SJCRH30 (cell line): ENCODE results near the gene GIT1. TPM values are rescaled to one million over a fixed set of nuclear protein-coding genes. Genes with fewer than 3 reads are reported as not detected.

Experiments
- DNase-seq, 2 experiments: peaks; one replicate each; pipeline ENCODE4 v3.0.0-alpha.2; 2015 to 2020
- H3K27ac ChIP-seq: fragments of 250-450 bp; sonication (Bioruptor Pico); 2 replicates; pipeline ENCODE4 v1.5.1; 2020; ENCODE audit warnings: mild to moderate bottlenecking, moderate library complexity
- H3K27me3 ChIP-seq: fragments of 250-450 bp; sonication (Bioruptor Pico); 2 replicates; pipeline ENCODE4 v1.5.1; 2020; ENCODE audit warnings: mild to moderate bottlenecking, moderate library complexity
- H3K36me3 ChIP-seq: fragments of 250-450 bp; sonication (Bioruptor Pico); 2 replicates; pipeline ENCODE4 v1.5.1; 2020; ENCODE audit warnings: mild to moderate bottlenecking, moderate library complexity
- H3K4me1 ChIP-seq: fragments of 250-450 bp; sonication (Bioruptor Pico); 2 replicates; pipeline ENCODE4 v1.5.1; 2020; ENCODE audit warnings: mild to moderate bottlenecking, moderate library complexity
- H3K4me3 ChIP-seq: fragments of 250-450 bp; sonication (Bioruptor Pico); 2 replicates; pipeline ENCODE4 v1.5.1; 2020; ENCODE audit warnings: mild to moderate bottlenecking, moderate library complexity
- H3K9me3 ChIP-seq: fragments of 250-450 bp; sonication (Bioruptor Pico); replicated peaks from 2 replicates; pipeline ENCODE4 v1.5.1; 2020; ENCODE audit warnings: mild to moderate bottlenecking, moderate library complexity
- total RNA-seq: library from RNA; depleted of rRNA; stranded (reverse); fragments of >200 nt; shearing (Covaris generic); gene quantifications from 2 replicates; pipeline ENCODE4 v1.2.3, GENCODE V29; 2014

GIT1 gene
- total RNA-seq, 1 experiment from 2014 or later, result 42.6 TPM

- Histone ChIP-seq H3K4me1 (peaks cover 17% of the 10 kb centered on the region; the same call in 1 of the 2 replicates), H3K27ac (peak overlapping the region; percentile 57), H3K36me3 (no peaks in the 10 kb centered on the region), H3K27me3 (no peaks in the 10 kb centered on the region), H3K4me3 (peak overlapping the region; percentile 70), H3K9me3 (no peaks in the 10 kb centered on the region)
- DNase-seq, result peak; percentile 95 to 96
Measured at GRCh38 chr17:29591737-29592608, 2.5 kb upstream of the GIT1 start.

- Histone ChIP-seq H3K27me3 (no peaks in the 10 kb centered on the region), H3K9me3 (no peaks in the 10 kb centered on the region), H3K4me3 (peak overlapping the region; percentile 70), H3K27ac (peak overlapping the region; percentile 57), H3K36me3 (no peaks in the 10 kb centered on the region), H3K4me1 (peaks cover 16% of the 10 kb centered on the region; the same call in 1 of the 2 replicates)
- DNase-seq, result peak in 1 of 2 experiments; percentile 79
Measured at GRCh38 chr17:29591146-29591736, 1.8 kb upstream of the GIT1 start.

- Histone ChIP-seq H3K4me1 (peaks cover 16% of the 10 kb centered on the region; the same call in 1 of the 2 replicates), H3K27me3 (no peaks in the 10 kb centered on the region), H3K36me3 (no peaks in the 10 kb centered on the region), H3K9me3 (no peaks in the 10 kb centered on the region), H3K4me3 (peak overlapping the region; percentile 70), H3K27ac (peak overlapping the region; percentile 57)
- peak; percentile 57 to 80 for DNase-seq
Measured at GRCh38 chr17:29590411-29591145, 1.1 kb upstream of the GIT1 start.

- Histone ChIP-seq H3K36me3 (no peaks in the 10 kb centered on the region), H3K9me3 (no peaks in the 10 kb centered on the region), H3K27me3 (no peaks in the 10 kb centered on the region), H3K4me1 (peaks cover 27% of the 10 kb centered on the region), H3K4me3 (peak overlapping the region; percentile 89), H3K27ac (peak overlapping the region; percentile 8)
- peak; percentile 61 to 64 for DNase-seq
Measured at GRCh38 chr17:29588562-29589411, 661 bp downstream of the GIT1 start.

GRCh38 chr17:29588017-29588561 is 1.4 kb downstream of the GIT1 start:
- Histone ChIP-seq H3K27me3 (no peaks in the 10 kb centered on the region), H3K4me3 (peak overlapping the region; percentile 89), H3K36me3 (no peaks in the 10 kb centered on the region), H3K4me1 (peaks cover 27% of the 10 kb centered on the region), H3K9me3 (no peaks in the 10 kb centered on the region), H3K27ac (peak overlapping the region; percentile 8; the same call in 1 of the 2 replicates)
- no peak for DNase-seq

GRCh38 chr17:29587591-29587990 is 1.9 kb downstream of the GIT1 start:
- no peak overlapping the region for H3K4me3 ChIP-seq
- no peaks in the 10 kb centered on the region for H3K27me3 ChIP-seq
- no peaks in the 10 kb centered on the region for H3K9me3 ChIP-seq
- DNase-seq, result no peak
- H3K36me3 ChIP-seq, result no peaks in the 10 kb centered on the region
- peaks cover 25% of the 10 kb centered on the region for H3K4me1 ChIP-seq
- no peak overlapping the region for H3K27ac ChIP-seq

GRCh38 chr17:29586676-29587469 is 2.6 kb downstream of the GIT1 start:
- Histone ChIP-seq H3K4me3 (no peak overlapping the region), H3K27ac (no peak overlapping the region), H3K9me3 (no peaks in the 10 kb centered on the region), H3K4me1 (peaks cover 18% of the 10 kb centered on the region), H3K36me3 (peaks cover 5% of the 10 kb centered on the region; the same call in 1 of the 2 replicates), H3K27me3 (no peaks in the 10 kb centered on the region)
- no peak for DNase-seq

- Histone ChIP-seq H3K27ac (no peak overlapping the region), H3K36me3 (peaks cover 7% of the 10 kb centered on the region; the same call in 1 of the 2 replicates), H3K4me1 (peaks cover 18% of the 10 kb centered on the region), H3K9me3 (no peaks in the 10 kb centered on the region), H3K4me3 (no peak overlapping the region), H3K27me3 (no peaks in the 10 kb centered on the region)
- DNase-seq, result no peak
Measured at GRCh38 chr17:29585080-29585751, 4.2 kb downstream of the GIT1 start.

GRCh38 chr17:29584452-29585079 is 4.9 kb downstream of the GIT1 start:
- H3K4me3 ChIP-seq, result no peak overlapping the region
- peak overlapping the region; percentile 17; the same call in 1 of the 2 replicates for H3K27ac ChIP-seq
- H3K27me3 ChIP-seq, result no peaks in the 10 kb centered on the region
- peak; percentile 25 to 55 for DNase-seq
- peaks cover 18% of the 10 kb centered on the region for H3K4me1 ChIP-seq
- H3K36me3 ChIP-seq, result peaks cover 7% of the 10 kb centered on the region; the same call in 1 of the 2 replicates
- no peaks in the 10 kb centered on the region for H3K9me3 ChIP-seq

- peaks cover 7% of the 10 kb centered on the region; the same call in 1 of the 2 replicates for H3K36me3 ChIP-seq
- H3K4me1 ChIP-seq, result peaks cover 18% of the 10 kb centered on the region
- H3K27ac ChIP-seq, result peak overlapping the region; percentile 17; the same call in 1 of the 2 replicates
Measured at GRCh38 chr17:29583324-29584248, 5.9 kb downstream of the GIT1 start.

GRCh38 chr17:29582772-29583171 is 6.7 kb downstream of the GIT1 start:
- DNase-seq, result peak in 1 of 2 experiments; percentile 1
- Histone ChIP-seq H3K4me3 (no peak overlapping the region), H3K27ac (no peak overlapping the region), H3K27me3 (no peaks in the 10 kb centered on the region), H3K4me1 (peaks cover 13% of the 10 kb centered on the region), H3K36me3 (peaks cover 7% of the 10 kb centered on the region; the same call in 1 of the 2 replicates), H3K9me3 (no peaks in the 10 kb centered on the region)

More at GRCh38 chr17:29583324-29584248, 5.9 kb downstream of the GIT1 start:
- peak in 1 of 2 experiments; percentile 5 for DNase-seq
- H3K4me3 ChIP-seq, result no peak overlapping the region
- no peaks in the 10 kb centered on the region for H3K27me3 ChIP-seq
- H3K9me3 ChIP-seq, result no peaks in the 10 kb centered on the region
